Stimulated activated CD8-positive, alpha-beta memory T cell treated with anti-CD3 and anti-CD28 coated beads, Interleukin-7, amount 100 ng/mL, for 4 hours (primary cell): ENCODE measurements around the gene BLACAT1.
"Not testable (repeated sequence)": the region's sequence is repeated elsewhere in the genome, so short reads cannot be mapped to it uniquely, and the experiment has no call there.

Experiments used
- DNase-seq, 2 donors: peaks; one replicate each; pipeline ENCODE4 v3.0.0-alpha.2; 2020; ENCODE audit warnings: low read depth in 2 of 2

Gene BLACAT1

GRCh38 chr1:205484985-205485967, 29.4 kb upstream of the BLACAT1 start:
- peak in 1 of 2 donors; percentile 45 for DNase-seq

DNA sequence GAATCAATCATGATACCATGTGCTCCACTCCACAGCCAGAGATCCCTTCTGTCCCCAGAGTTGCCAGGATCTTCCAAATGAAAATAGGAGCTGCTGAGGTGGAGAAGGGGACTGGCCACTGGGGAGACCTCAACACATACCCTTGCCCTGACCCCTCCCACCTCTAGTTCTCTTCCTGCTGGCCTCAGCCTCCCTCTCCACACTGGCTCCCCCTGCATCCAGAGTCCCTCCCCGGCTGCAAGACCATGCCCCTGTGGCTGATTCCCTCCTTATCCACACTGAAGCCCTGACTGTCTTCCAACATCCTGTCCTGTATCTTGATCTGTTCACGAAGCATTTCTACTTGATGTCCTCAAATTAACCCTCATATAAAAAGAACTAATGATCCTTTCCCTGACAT, 27.5 kb upstream of the BLACAT1 start:
- no peak for DNase-seq

- DNase-seq, result not testable (repeated sequence)
Measured at GRCh38 chr1:205482587-205482986, 26.7 kb upstream of the BLACAT1 start.

DNA sequence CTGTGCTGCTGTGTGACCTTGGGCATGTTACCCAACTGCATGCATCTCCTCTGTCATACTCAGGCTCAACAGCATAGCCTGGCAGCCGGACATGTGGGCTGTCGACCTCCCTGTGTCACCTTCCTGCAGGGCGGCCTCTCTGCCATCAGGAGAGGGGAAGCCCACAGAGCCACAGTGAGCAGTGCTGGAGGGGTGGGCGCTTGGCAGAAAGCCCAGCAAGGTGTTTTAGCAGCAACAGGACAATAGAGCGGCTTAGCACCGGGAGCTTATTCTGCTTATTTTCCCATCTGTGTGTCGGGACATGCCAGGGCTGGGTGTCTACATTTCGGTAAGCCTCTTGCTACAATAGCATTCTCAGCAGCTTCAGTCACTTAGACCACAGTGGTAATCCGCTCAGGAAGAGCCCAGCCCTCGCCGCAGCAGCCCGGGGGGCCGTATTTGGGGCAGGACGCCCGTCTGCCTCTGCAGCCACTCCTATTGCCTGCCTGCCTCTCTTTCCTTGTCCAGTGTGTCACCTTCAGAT, 25.8 kb upstream of the BLACAT1 start:
- no peak for DNase-seq

- DNase-seq, result no peak
Measured at GRCh38 chr1:205481218-205481617, 25.4 kb upstream of the BLACAT1 start.

- DNase-seq, result peak; percentile 40 to 66
Measured at GRCh38 chr1:205480349-205480985, 24.6 kb upstream of the BLACAT1 start.

DNA sequence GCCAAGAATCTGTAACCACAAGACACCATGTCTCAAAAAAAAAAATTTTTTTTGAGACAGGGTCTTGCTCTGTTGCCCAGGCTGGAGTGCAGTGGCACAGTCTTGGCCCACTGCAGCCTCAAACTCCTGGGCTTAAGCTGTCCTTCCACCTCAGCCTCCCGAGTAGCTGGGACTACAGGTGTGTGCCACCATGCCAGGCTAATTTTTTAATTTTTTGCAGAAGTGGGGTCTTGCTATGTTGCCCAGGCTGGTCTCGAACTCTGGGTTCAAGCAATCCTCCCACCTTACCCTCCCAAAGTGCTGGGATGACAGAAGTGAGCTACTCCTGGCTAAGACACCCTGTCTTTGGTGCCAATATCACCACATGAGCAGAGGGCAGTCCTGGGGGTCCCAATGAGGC, 23.1 kb upstream of the BLACAT1 start:
- DNase-seq, result not testable (repeated sequence)

DNA sequence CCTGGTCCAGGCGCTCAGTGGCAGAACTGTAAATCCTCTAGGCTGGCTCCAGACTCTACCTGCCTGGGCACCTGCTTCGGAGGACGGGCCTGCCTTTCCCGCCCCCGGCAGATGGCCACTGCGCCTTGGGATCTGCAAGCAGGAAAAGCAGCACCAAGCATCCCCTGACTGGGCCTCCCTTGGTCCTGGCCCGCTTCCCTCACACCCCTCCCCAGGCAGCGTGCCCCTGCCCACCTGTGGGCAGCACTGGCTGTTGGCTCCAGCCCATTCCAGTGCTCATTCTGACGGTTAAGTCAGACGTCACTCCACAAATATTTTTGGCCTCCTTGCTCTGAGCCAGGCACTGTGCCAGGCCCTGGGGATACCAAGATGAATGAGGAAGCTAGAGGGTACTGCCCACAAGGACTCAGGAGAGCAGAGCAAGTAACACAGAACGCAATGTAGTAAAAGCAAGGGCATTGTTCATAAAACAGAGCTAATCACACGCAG, 22.0 kb upstream of the BLACAT1 start:
- no peak for DNase-seq

DNA sequence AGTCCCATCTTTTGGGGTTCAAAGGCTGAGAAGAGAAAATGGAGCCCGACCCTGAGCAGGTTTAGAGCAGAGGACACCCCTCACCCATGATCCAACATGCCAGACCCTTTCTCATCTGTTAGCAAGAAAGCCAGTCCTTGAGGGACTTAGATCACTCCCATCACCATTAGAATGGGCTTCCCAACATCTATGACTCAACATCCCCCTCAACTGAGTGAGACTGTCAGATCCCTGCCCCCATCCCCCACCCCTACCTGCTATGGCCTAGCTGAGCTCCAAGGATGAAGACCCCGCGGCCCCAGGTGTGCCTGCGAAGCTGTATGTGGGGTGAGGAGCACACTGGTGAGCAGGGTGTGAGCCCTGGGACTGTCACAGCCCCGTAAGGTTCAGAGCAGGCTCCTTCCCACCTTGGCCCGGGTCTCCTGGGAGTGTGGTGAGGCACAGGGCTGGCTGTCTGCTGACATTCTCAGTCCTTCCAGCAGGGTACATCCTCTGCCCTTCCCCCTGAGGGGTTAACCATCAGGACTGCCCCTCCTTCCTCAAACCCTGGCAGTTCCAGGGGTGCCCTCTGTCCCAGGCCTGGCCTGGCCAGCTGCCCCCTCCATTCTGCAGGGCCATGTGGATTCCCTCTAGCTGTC, 21.4 kb upstream of the BLACAT1 start:
- DNase-seq, result no peak

DNA sequence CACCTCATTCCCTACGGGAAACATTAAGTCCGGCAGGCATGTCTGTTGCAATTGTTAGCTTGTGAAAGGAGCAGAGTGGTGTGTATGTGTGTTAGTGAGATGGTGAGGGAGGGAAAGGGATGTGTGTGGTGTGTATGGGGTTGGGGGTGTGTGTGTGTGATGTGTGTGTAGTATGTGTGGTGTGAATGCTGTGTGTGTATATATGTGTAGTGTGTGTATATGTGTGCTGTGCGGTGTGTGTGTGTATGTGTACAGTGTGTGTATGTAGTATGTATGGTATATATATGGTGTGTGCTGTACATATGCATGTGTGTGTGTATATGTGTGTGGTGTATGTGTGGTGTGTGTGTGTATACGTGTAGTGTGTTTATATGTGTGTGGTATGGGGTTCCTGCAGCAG, 20.8 kb upstream of the BLACAT1 start:
- no peak for DNase-seq

DNA sequence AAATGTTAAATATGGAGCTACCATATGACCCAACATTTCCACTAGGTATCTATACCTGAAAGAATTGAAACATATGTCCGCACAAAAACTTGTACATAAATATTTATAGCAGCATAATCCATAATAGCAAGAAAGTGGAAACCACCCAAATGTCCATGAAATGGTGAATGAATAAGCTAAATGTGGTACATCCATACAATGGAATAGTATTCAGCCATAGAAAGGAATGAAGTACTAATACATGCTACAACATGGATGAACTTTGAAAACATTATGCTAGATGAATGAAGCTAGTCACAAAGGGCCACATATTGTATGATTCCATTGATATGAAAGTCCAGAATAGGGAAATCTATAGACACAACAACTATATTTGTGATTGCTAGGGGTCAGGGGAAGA, 20.0 kb upstream of the BLACAT1 start:
- DNase-seq, result no peak

DNA sequence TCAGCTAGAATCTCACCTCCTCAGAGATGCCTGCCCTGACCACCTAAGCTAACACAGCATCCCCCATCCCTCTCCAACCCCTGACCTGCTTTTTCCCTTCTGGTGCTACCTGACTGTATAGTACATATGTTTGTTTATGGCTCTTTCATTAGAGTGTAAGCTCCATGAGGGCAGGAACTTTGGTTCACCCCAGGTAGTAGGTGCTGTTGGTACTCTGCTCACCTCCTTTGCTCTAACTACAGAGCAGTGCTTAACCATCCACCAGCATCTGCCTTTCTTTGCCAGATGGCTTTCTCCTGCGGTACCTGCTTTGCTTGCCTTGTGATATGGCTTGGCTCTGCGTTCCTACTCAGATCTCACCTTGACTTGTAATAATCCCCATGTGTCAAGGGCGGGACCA, 18.7 kb upstream of the BLACAT1 start:
- DNase-seq, result no peak

- no peak for DNase-seq
Measured at GRCh38 chr1:205473966-205474365, 18.1 kb upstream of the BLACAT1 start.

DNA sequence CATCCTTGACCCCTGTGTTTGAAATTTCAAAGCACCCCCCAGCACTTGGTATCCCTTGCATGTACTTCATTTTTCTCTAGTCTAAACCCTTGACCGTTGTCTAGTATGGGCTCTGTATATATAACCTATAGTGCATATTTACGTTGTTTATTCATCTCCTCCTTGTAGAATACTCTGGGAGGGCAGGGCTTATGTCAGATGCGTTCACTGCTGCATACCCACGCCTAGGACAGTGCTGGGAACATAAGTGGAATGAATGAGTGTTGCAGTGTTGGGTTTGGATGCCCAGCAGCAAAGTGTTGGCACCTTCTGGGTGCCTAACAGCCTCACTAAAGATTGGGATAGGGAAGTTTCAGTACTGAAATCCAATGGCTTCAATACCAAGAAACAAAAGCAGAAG, 17.6 kb upstream of the BLACAT1 start:
- DNase-seq, result no peak

- no peak for DNase-seq
Measured at GRCh38 chr1:205472737-205473441, 17.0 kb upstream of the BLACAT1 start.

DNA sequence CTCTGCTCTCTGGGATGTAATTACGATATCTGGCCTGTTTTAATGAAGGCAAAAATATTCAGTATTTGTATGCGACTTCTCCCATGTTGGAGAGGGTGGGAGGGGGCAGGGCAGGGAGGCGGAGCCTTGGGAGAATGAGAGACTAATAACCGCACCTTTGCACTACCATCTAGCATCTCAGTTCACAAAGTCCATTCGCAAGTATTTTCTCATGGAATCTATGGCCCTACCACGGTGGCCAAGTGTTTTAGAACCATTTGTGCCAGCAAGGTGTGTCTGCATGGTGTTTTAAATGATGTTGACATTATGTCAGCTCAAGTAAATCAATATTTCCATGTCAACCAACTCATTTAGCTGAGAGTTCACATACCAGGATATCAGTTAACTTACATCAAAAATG, 14.3 kb upstream of the BLACAT1 start:
- DNase-seq, result no peak

DNA sequence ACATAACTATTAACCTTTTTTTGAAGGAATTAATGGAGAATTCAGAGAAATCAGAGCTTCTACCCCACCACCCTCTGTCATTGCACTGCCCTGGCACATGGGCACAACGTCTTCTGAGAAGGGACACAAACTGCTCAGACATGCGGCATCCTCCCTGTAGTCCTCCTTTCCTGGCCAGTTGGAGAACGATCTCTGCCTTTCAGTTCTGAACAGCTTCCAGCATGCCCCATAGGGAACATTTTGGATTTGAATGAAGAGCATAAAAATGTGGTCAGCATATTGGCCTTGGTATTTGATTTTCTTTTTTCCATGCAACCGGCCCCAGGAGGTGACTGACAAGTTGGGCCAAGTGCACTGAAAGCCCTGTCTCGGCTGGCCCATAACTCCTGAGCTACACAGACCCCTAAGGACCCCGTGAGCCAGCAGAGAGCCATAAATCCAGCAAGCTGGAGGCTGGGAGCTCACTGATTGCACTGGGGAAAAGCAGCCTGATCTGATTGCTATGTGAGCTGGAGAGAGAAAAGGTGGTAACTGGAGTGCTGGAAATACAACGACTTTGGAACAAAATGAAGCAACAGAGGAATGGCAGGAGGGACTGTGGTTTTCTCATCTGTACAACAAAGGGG, 10.9 kb upstream of the BLACAT1 start:
- no peak for DNase-seq

DNA sequence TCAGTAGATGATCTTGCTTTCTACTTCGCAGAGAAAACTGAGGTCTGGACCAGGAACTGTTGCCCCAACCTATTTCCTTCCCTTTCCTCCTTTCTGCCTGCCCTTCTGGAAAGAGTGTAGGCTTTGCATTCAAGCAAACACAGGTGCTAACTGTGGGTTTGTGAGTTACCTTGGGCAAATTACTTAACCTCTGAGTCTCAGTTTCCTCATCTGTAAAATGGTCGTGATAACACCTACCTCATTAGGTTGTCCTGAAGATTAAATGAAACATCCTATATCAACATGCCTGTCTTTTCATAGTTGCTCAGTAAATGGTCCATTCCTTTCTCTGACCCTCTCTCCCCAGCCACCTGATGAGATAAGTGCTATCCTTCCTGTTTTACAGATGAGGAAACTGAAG, 9.5 kb upstream of the BLACAT1 start:
- DNase-seq, result no peak

DNA sequence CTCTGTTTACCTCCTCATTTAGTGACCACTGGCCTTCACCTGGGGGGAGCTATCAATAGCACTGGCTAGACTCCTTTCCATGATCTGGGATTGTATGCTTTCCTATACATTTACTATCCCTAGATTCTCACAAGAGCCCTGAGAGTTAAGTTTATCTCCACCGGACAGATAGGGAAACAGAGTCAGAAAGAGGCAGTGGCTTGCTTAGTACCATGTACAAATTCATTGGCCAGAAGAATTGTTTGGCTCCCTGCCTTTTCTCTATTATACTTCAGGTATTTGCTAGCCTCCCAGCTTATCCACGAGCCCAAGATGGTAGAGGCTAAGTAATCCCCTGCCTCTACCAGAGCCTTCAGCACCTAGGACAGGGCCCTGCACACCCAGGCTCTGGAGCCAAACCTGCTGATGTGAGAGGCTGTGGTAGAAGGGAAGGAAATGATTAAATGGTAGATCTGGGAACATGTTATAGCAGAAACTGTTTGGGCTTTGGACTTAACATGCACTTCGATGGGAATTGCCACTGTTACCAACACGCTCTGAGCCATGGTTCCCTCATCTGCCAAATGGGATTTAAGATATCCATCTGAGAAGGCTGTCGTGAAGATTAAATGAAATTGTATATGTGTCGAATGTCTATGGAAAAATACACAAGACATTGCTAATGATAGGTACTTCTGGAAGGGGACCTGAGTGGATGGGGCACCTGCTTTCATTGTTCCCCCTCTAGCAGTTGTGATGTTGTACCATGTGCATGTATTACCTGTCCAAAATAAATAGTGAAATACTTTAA, 3.1 kb upstream of the BLACAT1 start:
- no peak for DNase-seq
